NOMO-1 (cell line): ENCODE measurements around the gene HEMK1.
A peak's percentile ranks its signal among the peaks of the same experiment; 100 is the strongest.

Experiments
- DNase-seq, 2 experiments: peaks; one replicate each; lab custom pipeline; 2025; ENCODE audit not compliant: unreplicated experiment in 2 of 2; lab: John Stamatoyannopoulos, UW

HEMK1 gene

GRCh38 chr3:50542177-50543034, 26.9 kb upstream of the HEMK1 start:
- DNase-seq = peak; percentile 21 to 26

GRCh38 chr3:50545781-50546180, 23.5 kb upstream of the HEMK1 start:
- no peak for DNase-seq

GRCh38 chr3:50549226-50549625, 20.1 kb upstream of the HEMK1 start:
- DNase-seq = no peak

GRCh38 chr3:50550079-50550736, 19.1 kb upstream of the HEMK1 start:
- peak; percentile 20 to 28 for DNase-seq

GRCh38 chr3:50551054-50551659, 18.2 kb upstream of the HEMK1 start:
- DNase-seq = no peak

- no peak for DNase-seq
These were observed 17.5 kb upstream of the HEMK1 start for GRCh38 chr3:50551681-50552435.

- DNase-seq = no peak
These were observed 16.7 kb upstream of the HEMK1 start for GRCh38 chr3:50552598-50552997.

- DNase-seq = no peak
These were observed 14.8 kb upstream of the HEMK1 start for GRCh38 chr3:50554553-50554952.

GRCh38 chr3:50557106-50557505, 12.2 kb upstream of the HEMK1 start:
- no peak for DNase-seq

- no peak for DNase-seq
These were observed 11.4 kb upstream of the HEMK1 start for GRCh38 chr3:50557915-50558314.

- DNase-seq = no peak
These were observed 9.6 kb upstream of the HEMK1 start for GRCh38 chr3:50559702-50560101.

- DNase-seq = no peak
These were observed 6.5 kb upstream of the HEMK1 start for GRCh38 chr3:50562861-50563260.

- DNase-seq = no peak
These were observed 5.5 kb upstream of the HEMK1 start for GRCh38 chr3:50563867-50564266.

GRCh38 chr3:50564321-50564720, 5.0 kb upstream of the HEMK1 start:
- DNase-seq = no peak

GRCh38 chr3:50567011-50567385, 2.3 kb upstream of the HEMK1 start:
- DNase-seq = no peak

- peak; percentile 84 to 92 for DNase-seq
These were observed 1.7 kb upstream of the HEMK1 start, which contains the start of gene C3orf18 for GRCh38 chr3:50567386-50568167. Gene C3orf18 (minus strand): TSS chr3:50567747. CDS start chr3:50565699, 2,048 bp downstream.

GRCh38 chr3:50570508-50571279, 1.4 kb downstream of the HEMK1 start:
- DNase-seq = no peak

- DNase-seq = no peak
These were observed 2.2 kb downstream of the HEMK1 start for GRCh38 chr3:50571486-50571885.

GRCh38 chr3:50572158-50572557, 2.8 kb downstream of the HEMK1 start:
- DNase-seq = peak; percentile 53 to 71
